ENCODE results near the gene TPPP3.

GRCh38 chr16:67403976-67404555 lies 10.8 kb upstream of the TPPP3 start:
- TF ChIP-seq CTCF (conservative IDR thresholded peaks at IDR 0.05; ENCODE audit: low read depth, low read length) (no peak), EZH2 (IDR thresholded peaks at IDR 0.05; ENCODE audit: borderline replicate concordance, low read depth, low read length, poor library complexity, severe bottlenecking) (no peak)
